ENCODE measurements around the gene SRP19. TPM values are rescaled to one million over a fixed set of nuclear protein-coding genes. Genes with fewer than 3 reads are reported as not detected.

SRP19 gene
- 65.3 and 72.4 TPM in 2 replicates for total RNA-seq

GRCh38 chr5:112860929-112861637 is at the start of gene SRP19:
Gene SRP19, plus strand, starts transcription at chr5:112861287. Its CDS starts 90 bp downstream, at chr5:112861377.

Other genes starting within 250 kb of the SRP19 start
- gene APC, start 123.4 kb upstream of the SRP19 start, total RNA-seq = 55.0 and 66.3 TPM in 2 replicates
- 61.7 and 67.0 TPM in 2 replicates for gene REEP5, start 60.9 kb downstream of the SRP19 start, total RNA-seq
- 16.5 and 17.2 TPM in 2 replicates for gene DCP2, start 115.5 kb downstream of the SRP19 start, total RNA-seq

Measured in aortic smooth muscle cell (primary cell).